Panc1 (cell line): ENCODE data around the gene EMP2.

ENCODE experiments used
- CTCF ChIP-seq: fragments of 450-650 bp; IDR thresholded peaks from 2 replicates; pipeline ENCODE4 v1.5.1; 2017; ENCODE audit warnings: mild to moderate bottlenecking
- POLR2AphosphoS5 ChIP-seq: IDR thresholded peaks from 2 replicates; pipeline ENCODE4 v1.6.1; 2012; ENCODE audit warnings: mild to moderate bottlenecking, low read depth, low read length, moderate library complexity
- REST ChIP-seq, 2 experiments: IDR thresholded peaks; 2 replicates each; pipeline ENCODE4 v1.6.1; 2011 to 2012; ENCODE audit warnings: low read depth in 2 of 2, control low read depth in 1 of 2, low read length in 1 of 2, mild to moderate bottlenecking in 1 of 2, moderate library complexity in 1 of 2; ENCODE audit not compliant: insufficient read depth in 1 of 2
- SIN3A ChIP-seq: IDR thresholded peaks from 2 replicates; pipeline ENCODE4 v1.6.1; 2012; ENCODE audit warnings: low read depth, mild to moderate bottlenecking, low read length, moderate library complexity, borderline replicate concordance; ENCODE audit not compliant: insufficient read depth
- TCF7L2 ChIP-seq: IDR thresholded peaks from 2 replicates; pipeline ENCODE4 v1.6.1; 2011; ENCODE audit warnings: mild to moderate bottlenecking, low read depth, low read length, inconsistent platforms

- no peak for TF ChIP-seq CTCF
- TF ChIP-seq POLR2AphosphoS5, result no peak
- TF ChIP-seq SIN3A, result no peak
- TF ChIP-seq REST (IDR thresholded peaks at IDR 0.05; ENCODE audit: insufficient read depth in 1 of 2, low read depth in 2 of 2, low read length in 1 of 2), result no peak
- no peak for TF ChIP-seq TCF7L2
These were observed 20.5 kb upstream of the EMP2 start for GRCh38 chr16:10600782-10601443.
